Measurements from ENCODE around the gene PURA.

Gene PURA

DNA sequence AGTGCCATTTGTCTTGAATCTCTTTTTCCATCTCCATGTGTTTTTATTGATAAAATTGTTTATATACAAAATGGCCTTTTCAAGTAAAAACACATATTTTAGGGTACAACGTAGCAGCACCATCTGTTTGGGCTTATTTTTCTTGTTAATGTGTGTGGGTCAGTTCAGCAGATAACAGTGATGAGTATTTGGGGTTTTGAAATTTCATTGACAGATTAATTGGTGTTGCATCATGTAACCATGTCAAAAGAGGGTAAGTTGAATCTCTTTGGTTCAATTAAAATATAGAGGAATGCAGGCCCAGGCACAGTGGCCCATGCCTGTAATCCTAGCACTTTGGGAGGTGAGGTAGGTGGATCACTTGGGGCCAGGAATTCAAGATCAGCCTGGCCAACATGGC is 20.0 kb upstream of the PURA start:
- TF ChIP-seq, protein P1, sequence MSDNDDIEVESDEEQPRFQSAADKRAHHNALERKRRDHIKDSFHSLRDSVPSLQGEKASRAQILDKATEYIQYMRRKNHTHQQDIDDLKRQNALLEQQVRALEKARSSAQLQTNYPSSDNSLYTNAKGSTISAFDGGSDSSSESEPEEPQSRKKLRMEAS (IDR thresholded peaks at IDR 0.05; ENCODE audit: low read depth, low read length): no peak
- no peak overlapping the region for H3K4me3 ChIP-seq (ENCODE audit: low read depth, low read length)
- DNase-seq (ENCODE audit: low read depth): no peak

DNA sequence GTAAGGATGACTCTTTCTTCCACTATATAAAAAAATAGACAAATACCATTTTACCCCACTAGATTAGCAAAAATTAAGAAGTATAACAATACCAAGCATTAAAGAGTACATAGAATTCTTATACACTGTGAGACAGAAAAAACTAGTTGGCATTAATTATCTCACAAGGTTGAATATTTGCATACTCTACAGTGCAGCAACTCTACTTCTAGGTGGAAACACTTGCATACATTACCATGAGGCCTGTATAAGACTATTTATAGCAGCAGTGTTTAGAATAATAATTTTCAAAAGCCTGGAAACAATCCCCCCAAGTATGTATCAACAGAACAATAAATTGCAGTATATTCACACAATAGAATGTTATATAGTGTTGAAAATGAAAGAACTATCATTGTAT is 19.0 kb upstream of the PURA start:
- no peak for DNase-seq (ENCODE audit: low read depth)
- H3K4me3 ChIP-seq (ENCODE audit: low read depth, low read length): no peak overlapping the region
- no peak for TF ChIP-seq MYC (IDR thresholded peaks at IDR 0.05; ENCODE audit: low read depth, low read length)

DNA sequence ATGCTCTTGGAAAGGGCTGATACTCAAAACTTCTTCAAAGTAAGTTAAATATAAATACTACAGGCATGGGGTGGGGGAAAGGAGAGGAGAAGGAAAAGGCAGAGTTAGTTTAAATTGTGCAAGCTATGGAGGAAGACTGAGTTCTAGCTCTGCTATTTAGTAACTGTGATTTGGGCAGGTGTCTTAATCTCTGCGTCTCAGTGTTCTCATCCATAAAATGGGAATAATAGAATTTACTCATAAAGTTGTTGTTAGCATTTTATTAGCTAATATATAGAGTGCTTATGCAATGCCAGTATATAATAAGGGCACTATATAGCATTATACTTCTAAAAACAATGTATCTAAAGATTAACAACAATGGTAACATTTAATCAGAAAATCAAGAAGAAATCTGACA is 12.7 kb upstream of the PURA start:
- DNase-seq (ENCODE audit: low read depth): no peak
- no peak overlapping the region for H3K4me3 ChIP-seq (ENCODE audit: low read depth, low read length)
- TF ChIP-seq POLR2A (IDR thresholded peaks at IDR 0.05; ENCODE audit: extremely low read depth, insufficient read length) (no peak), MYC (IDR thresholded peaks at IDR 0.05; ENCODE audit: low read depth, low read length) (no peak)
- TF ChIP-seq, protein P1 (IDR thresholded peaks at IDR 0.05; ENCODE audit: low read depth, low read length): no peak
- TF ChIP-seq, protein P2, sequence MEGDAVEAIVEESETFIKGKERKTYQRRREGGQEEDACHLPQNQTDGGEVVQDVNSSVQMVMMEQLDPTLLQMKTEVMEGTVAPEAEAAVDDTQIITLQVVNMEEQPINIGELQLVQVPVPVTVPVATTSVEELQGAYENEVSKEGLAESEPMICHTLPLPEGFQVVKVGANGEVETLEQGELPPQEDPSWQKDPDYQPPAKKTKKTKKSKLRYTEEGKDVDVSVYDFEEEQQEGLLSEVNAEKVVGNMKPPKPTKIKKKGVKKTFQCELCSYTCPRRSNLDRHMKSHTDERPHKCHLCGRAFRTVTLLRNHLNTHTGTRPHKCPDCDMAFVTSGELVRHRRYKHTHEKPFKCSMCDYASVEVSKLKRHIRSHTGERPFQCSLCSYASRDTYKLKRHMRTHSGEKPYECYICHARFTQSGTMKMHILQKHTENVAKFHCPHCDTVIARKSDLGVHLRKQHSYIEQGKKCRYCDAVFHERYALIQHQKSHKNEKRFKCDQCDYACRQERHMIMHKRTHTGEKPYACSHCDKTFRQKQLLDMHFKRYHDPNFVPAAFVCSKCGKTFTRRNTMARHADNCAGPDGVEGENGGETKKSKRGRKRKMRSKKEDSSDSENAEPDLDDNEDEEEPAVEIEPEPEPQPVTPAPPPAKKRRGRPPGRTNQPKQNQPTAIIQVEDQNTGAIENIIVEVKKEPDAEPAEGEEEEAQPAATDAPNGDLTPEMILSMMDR (IDR thresholded peaks at IDR 0.05; ENCODE audit: low read depth, low read length): no peak

DNA sequence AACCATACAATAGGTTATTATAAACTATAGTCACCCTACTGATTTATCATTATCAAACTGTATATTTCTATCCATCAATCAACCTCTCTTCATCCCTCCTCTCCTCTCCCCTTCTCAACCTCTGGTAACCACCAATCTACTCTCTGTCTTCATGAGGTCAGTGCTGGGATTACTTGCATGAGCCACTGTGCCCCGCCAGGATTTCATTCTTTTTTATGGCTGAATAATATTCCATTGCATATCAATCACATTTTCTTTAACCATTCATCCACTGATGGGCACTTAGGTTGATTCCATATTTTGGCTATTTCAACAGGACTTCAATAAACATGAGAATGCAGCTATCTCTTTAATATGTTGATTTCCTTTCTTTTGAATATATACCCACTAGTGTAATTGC is 10.8 kb upstream of the PURA start:
- no peak overlapping the region for H3K4me3 ChIP-seq (ENCODE audit: low read depth, low read length)
- DNase-seq (ENCODE audit: low read depth): no peak
- TF ChIP-seq POLR2A (IDR thresholded peaks at IDR 0.05; ENCODE audit: extremely low read depth, insufficient read length): no peak
- TF ChIP-seq, protein P1 (IDR thresholded peaks at IDR 0.05; ENCODE audit: low read depth, low read length): no peak
- TF ChIP-seq, protein P2 (IDR thresholded peaks at IDR 0.05; ENCODE audit: low read depth, low read length): no peak
- TF ChIP-seq MYC (IDR thresholded peaks at IDR 0.05; ENCODE audit: low read depth, low read length): no peak

DNA sequence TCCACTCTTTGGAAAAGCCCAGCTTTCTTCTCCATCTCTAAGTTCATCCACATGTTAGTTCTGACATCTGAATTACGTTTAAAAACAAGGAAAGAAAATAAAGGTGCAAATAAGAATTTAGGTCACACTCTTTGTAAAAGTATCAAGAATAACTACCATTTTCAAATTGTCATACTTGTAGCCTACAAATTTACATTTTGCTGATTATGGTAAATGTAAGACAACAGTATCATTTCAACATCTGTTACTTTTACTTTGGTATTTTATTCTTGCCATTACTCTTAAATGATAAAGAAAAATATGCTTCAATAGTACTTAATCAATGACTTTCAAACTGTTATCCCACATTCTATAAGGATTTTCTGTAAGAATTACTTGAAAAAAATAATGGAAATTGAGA is 9.8 kb upstream of the PURA start:
- TF ChIP-seq, protein P1 (IDR thresholded peaks at IDR 0.05; ENCODE audit: low read depth, low read length): no peak
- TF ChIP-seq, protein P2 (IDR thresholded peaks at IDR 0.05; ENCODE audit: low read depth, low read length): no peak
- TF ChIP-seq POLR2A (IDR thresholded peaks at IDR 0.05; ENCODE audit: extremely low read depth, insufficient read length) (no peak), MYC (IDR thresholded peaks at IDR 0.05; ENCODE audit: low read depth, low read length) (no peak)
- no peak for DNase-seq (ENCODE audit: low read depth)
- no peak overlapping the region for H3K4me3 ChIP-seq (ENCODE audit: low read depth, low read length)

DNA sequence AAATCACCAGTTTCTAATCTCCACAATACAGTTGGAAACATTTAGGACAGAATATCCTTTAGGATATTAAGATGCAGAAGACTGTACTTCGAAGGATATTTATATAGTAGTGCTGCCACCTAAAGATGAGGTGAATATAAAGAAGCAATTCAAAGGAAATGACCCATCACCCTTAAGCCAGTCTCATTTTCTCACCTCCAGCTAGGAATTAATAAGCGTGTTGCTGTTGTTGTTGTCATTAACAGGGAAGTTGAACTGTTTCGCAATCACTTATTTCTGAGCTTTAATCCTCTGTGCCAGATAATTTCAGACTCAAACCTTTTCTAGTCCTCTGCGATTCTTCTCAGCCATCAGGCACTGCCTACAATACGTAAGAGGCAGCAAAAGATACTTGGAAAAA is 7.8 kb upstream of the PURA start:
- no peak for TF ChIP-seq POLR2A (IDR thresholded peaks at IDR 0.05; ENCODE audit: extremely low read depth, insufficient read length)
- TF ChIP-seq, protein P1 (IDR thresholded peaks at IDR 0.05; ENCODE audit: low read depth, low read length): no peak
- TF ChIP-seq MYC (IDR thresholded peaks at IDR 0.05; ENCODE audit: low read depth, low read length): no peak
- TF ChIP-seq, protein P2 (IDR thresholded peaks at IDR 0.05; ENCODE audit: low read depth, low read length): no peak
- no peak overlapping the region for H3K4me3 ChIP-seq (ENCODE audit: low read depth, low read length)
- peak; percentile 60 for DNase-seq (ENCODE audit: low read depth)

DNA sequence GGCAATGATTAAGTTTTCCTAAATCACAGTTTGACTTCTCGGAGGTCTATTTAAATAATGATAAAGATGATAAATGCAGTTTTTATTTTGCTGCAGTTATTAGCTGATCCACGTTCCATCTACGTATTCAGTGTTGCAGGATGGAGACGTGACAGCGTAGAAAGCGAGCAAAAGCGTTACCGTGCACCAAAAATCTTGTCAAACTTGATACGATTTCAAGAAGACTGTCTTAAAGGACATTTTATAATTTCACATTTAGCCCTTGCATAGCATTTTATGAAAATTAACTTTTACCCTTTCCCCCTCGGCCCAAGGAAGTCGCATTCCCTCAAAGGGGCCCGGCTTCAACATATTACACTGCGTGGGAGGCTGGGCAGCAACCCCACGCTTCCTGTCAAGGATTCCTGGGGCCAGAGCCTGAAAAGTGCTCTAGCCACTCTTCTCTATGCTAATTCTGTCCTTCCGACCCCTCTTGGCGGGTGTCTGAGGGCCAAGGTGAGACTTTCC is 7.1 kb upstream of the PURA start:
- H3K4me3 ChIP-seq (ENCODE audit: low read depth, low read length): peak overlapping the region; percentile 73

More for the DNA sequence above, 7.1 kb upstream of the PURA start:
- no peak for TF ChIP-seq POLR2A (IDR thresholded peaks at IDR 0.05; ENCODE audit: extremely low read depth, insufficient read length)
- TF ChIP-seq, protein P1 (IDR thresholded peaks at IDR 0.05; ENCODE audit: low read depth, low read length): no peak
- TF ChIP-seq, protein P2 (IDR thresholded peaks at IDR 0.05; ENCODE audit: low read depth, low read length): no peak
- TF ChIP-seq MYC (IDR thresholded peaks at IDR 0.05; ENCODE audit: low read depth, low read length): no peak
- no peak for DNase-seq (ENCODE audit: low read depth)
